Neutrophil (primary cell): ENCODE measurements around the gene CBARP.

Experiments
- H3K27ac ChIP-seq: fragments of 200-600 bp; sonication (generic); 2 replicates; pipeline ENCODE4 v1.5.1; 2016; ENCODE audit warnings: mild to moderate bottlenecking, moderate library complexity
- H3K27me3 ChIP-seq: fragments of 200-600 bp; sonication (generic); 2 replicates; pipeline ENCODE4 v1.6.0; 2016; ENCODE audit warnings: mild to moderate bottlenecking
- H3K36me3 ChIP-seq: fragments of 200-600 bp; sonication (generic); 2 replicates; pipeline ENCODE4 v1.5.1; 2017
- H3K4me1 ChIP-seq, 2 experiments: fragments of 200-600 bp in 1 of 2; sonication (generic) in 1 of 2; 1 replicate in 1 of 2; 2 replicates in 1 of 2; pipeline versions ENCODE4 v1.5.1 to v1.6.1; 2013 to 2016; ENCODE audit warnings: low read depth in 1 of 2, low read length in 1 of 2, mild to moderate bottlenecking in 1 of 2, moderate library complexity in 1 of 2; ENCODE audit not compliant: control insufficient read depth in 1 of 2, insufficient read depth in 1 of 2
- H3K4me3 ChIP-seq, 2 experiments: fragments of 200-600 bp in 1 of 2; sonication (generic) in 1 of 2; 1 replicate in 1 of 2; 2 replicates in 1 of 2; pipeline ENCODE4 v1.5.1; 2013 to 2016; ENCODE audit warnings: low read depth in 1 of 2, low read length in 1 of 2, mild to moderate bottlenecking in 1 of 2, moderate library complexity in 1 of 2
- H3K9me3 ChIP-seq: fragments of 200-600 bp; sonication (generic); 2 replicates; pipeline ENCODE4 v1.5.1; 2016
- CTCF ChIP-seq: fragments of 200-600 bp; sonication (generic); IDR thresholded peaks from 2 replicates; pipeline ENCODE4 v1.5.1; 2016; ENCODE audit warnings: antibody characterized with exemption

CBARP gene

GRCh38 chr19:1273263-1274041 lies 35.6 kb upstream of the CBARP start:
- Histone ChIP-seq H3K9me3 (no peaks in the 10 kb centered on the region), H3K4me3 (peak overlapping the region; percentile 34 to 80), H3K27ac (peak overlapping the region; percentile 99), H3K36me3 (peaks cover 45% of the 10 kb centered on the region), H3K4me1 (peaks cover 73 to 80% of the 10 kb centered on the region in 2 experiments), H3K27me3 (no peaks in the 10 kb centered on the region)
- TF ChIP-seq CTCF: no peak

- Histone ChIP-seq H3K4me1 (peaks cover 81 to 88% of the 10 kb centered on the region in 2 experiments), H3K27ac (peak overlapping the region; percentile 99), H3K36me3 (peaks cover 45% of the 10 kb centered on the region), H3K27me3 (peaks cover 2% of the 10 kb centered on the region), H3K9me3 (no peaks in the 10 kb centered on the region), H3K4me3 (peak overlapping the region; percentile 76 to 80)
- no peak for TF ChIP-seq CTCF
Measured at GRCh38 chr19:1272423-1273262, 34.8 kb upstream of the CBARP start.

- peaks cover 8% of the 10 kb centered on the region for H3K27me3 ChIP-seq
- H3K27ac ChIP-seq: peak overlapping the region; percentile 99
- H3K9me3 ChIP-seq: no peaks in the 10 kb centered on the region
- peaks cover 45% of the 10 kb centered on the region for H3K36me3 ChIP-seq
- TF ChIP-seq CTCF: no peak
- peak overlapping the region; percentile 76 to 80 for H3K4me3 ChIP-seq
- H3K4me1 ChIP-seq: peaks cover 85 to 92% of the 10 kb centered on the region in 2 experiments
Measured at GRCh38 chr19:1271528-1272422, 34.0 kb upstream of the CBARP start.

GRCh38 chr19:1270854-1271527 lies 33.2 kb upstream of the CBARP start:
- peaks cover 45% of the 10 kb centered on the region for H3K36me3 ChIP-seq
- peaks cover 8% of the 10 kb centered on the region for H3K27me3 ChIP-seq
- no peaks in the 10 kb centered on the region for H3K9me3 ChIP-seq
- peaks cover 81 to 92% of the 10 kb centered on the region in 2 experiments for H3K4me1 ChIP-seq
- peak overlapping the region; percentile 76 to 80 for H3K4me3 ChIP-seq
- peak overlapping the region; percentile 99 for H3K27ac ChIP-seq
- no peak for TF ChIP-seq CTCF
